ENCODE data around the gene MARCHF6.
"Not testable (repeated sequence)": the region's sequence is repeated elsewhere in the genome, so short reads cannot be mapped to it uniquely, and the experiment has no call there.

The MARCHF6 gene

GRCh38 chr5:10377081-10377480, 23.6 kb downstream of the MARCHF6 start:
- no peak for DNase-seq

- DNase-seq = no peak
These were observed 28.3 kb downstream of the MARCHF6 start for GRCh38 chr5:10381803-10382202.

- no peak for DNase-seq
These were observed 31.0 kb downstream of the MARCHF6 start for GRCh38 chr5:10384483-10384882.

- no peak for DNase-seq
These were observed 34.2 kb downstream of the MARCHF6 start for GRCh38 chr5:10387690-10388089.

- no peak for DNase-seq
These were observed 37.6 kb downstream of the MARCHF6 start for GRCh38 chr5:10391130-10391529.

- not testable (repeated sequence) for DNase-seq
These were observed 39.3 kb downstream of the MARCHF6 start for GRCh38 chr5:10392567-10393328.

- no peak for DNase-seq
These were observed 40.0 kb downstream of the MARCHF6 start for GRCh38 chr5:10393491-10393890.

GRCh38 chr5:10396552-10396951, 43.1 kb downstream of the MARCHF6 start:
- no peak for DNase-seq

- no peak for DNase-seq
These were observed 46.3 kb downstream of the MARCHF6 start for GRCh38 chr5:10399839-10400238.

GRCh38 chr5:10400411-10400810, 46.9 kb downstream of the MARCHF6 start:
- DNase-seq = no peak

- DNase-seq = no peak
These were observed 47.3 kb downstream of the MARCHF6 start for GRCh38 chr5:10400831-10401230.

- DNase-seq = no peak
These were observed 48.0 kb downstream of the MARCHF6 start for GRCh38 chr5:10401498-10401897.
